GM13976 (cell line): ENCODE measurements around the gene AHRR.

Source experiments
- DNase-seq: peaks from one replicate; pipeline ENCODE4 v3.0.0; 2012; ENCODE audit warnings: low spot score
- CTCF ChIP-seq: IDR thresholded peaks from 2 replicates; pipeline ENCODE4 v1.5.1; 2012; ENCODE audit warnings: borderline replicate concordance, mild to moderate bottlenecking; ENCODE audit not compliant: insufficient read depth; ENCODE audit errors: extremely low read depth, missing control alignments, control extremely low read depth
- in situ Hi-C: fragments of 300-500 bp; cut with MboI; formaldehyde crosslinking; loops from one replicate; pipeline ENCODE4 v1.12.0; 2022; ENCODE audit warnings: low sequenced_read_pairs, mixed read lengths, inconsistent platforms; ENCODE audit not compliant: unreplicated experiment

Gene AHRR

GRCh38 chr5:474840-475661 lies 153.5 kb downstream of the AHRR start:
- DNase-seq, result no peak
- in situ Hi-C loops, result no loop called here
- TF ChIP-seq CTCF, result no peak

GRCh38 chr5:475704-476101 lies 154.2 kb downstream of the AHRR start:
- in situ Hi-C loops, result no loop called here
- no peak for TF ChIP-seq CTCF
- no peak for DNase-seq

GRCh38 chr5:476102-476813 lies 154.7 kb downstream of the AHRR start:
- no peak for DNase-seq
- TF ChIP-seq CTCF, result no peak
- in situ Hi-C loops, result no loop called here

GRCh38 chr5:476814-477175 lies 155.3 kb downstream of the AHRR start:
- no peak for TF ChIP-seq CTCF
- no peak for DNase-seq
- in situ Hi-C loops, result no loop called here

- in situ Hi-C loops, result no loop called here
- no peak for TF ChIP-seq CTCF
- DNase-seq, result no peak
Measured at GRCh38 chr5:477247-477646, 155.7 kb downstream of the AHRR start.

GRCh38 chr5:477871-478270 lies 156.4 kb downstream of the AHRR start:
- TF ChIP-seq CTCF, result no peak
- in situ Hi-C loops, result no loop called here
- DNase-seq, result no peak
